Measurements from ENCODE around the gene EPHA3.

The EPHA3 gene

DNA sequence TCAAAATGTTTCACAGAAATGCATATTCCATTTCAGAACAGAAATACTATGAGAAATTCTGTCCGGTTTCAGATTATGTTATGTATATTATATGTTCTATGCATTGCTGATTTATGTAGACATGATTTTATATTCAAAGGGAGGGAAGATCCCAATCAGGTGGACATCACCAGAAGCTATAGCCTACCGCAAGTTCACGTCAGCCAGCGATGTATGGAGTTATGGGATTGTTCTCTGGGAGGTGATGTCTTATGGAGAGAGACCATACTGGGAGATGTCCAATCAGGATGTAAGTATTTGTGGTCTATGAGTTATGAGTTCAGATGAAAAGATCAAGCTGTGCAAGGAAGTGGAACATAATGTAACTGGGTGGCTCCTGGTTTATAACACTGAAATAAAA, 341.7 kb downstream of the EPHA3 start:
- H3K27ac ChIP-seq (ENCODE audit: low read depth, low read length), result no peak overlapping the region
- H3K27me3 ChIP-seq (ENCODE audit: control insufficient read depth, insufficient read depth, low read length), result no peaks in the 10 kb centered on the region
- no peaks in the 10 kb centered on the region for H3K4me1 ChIP-seq (ENCODE audit: control insufficient read depth, insufficient read depth, low read length)
- H3K4me3 ChIP-seq (ENCODE audit: low read length), result no peak overlapping the region
- H3K36me3 ChIP-seq (ENCODE audit: control insufficient read depth, insufficient read depth, low read length), result no peaks in the 10 kb centered on the region
- no peak overlapping the region for H3K9ac ChIP-seq (ENCODE audit: low read length)

DNA sequence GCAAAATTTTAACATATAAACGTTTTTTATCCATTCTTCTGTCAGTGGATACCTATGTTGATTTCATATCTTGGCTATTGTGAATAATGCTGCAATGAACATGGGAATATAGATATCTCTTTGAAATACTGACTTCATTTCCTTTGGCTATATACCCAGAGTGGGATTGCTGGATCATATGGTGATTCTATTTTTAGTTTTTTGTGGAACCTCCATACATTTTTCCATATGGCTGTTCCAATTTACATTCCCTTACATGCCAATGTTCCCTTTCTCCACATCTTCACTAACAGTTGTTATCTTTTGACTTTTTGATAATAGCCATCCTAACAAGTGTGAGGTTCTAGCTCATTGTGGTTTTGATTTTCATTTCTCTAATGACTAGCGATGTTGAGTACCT, 344.6 kb downstream of the EPHA3 start:
- Histone ChIP-seq H3K27me3 (ENCODE audit: control insufficient read depth, insufficient read depth, low read length) (no peaks in the 10 kb centered on the region), H3K27ac (ENCODE audit: low read depth, low read length) (no peak overlapping the region), H3K9ac (ENCODE audit: low read length) (no peak overlapping the region), H3K4me3 (ENCODE audit: low read length) (no peak overlapping the region), H3K36me3 (ENCODE audit: control insufficient read depth, insufficient read depth, low read length) (no peaks in the 10 kb centered on the region), H3K4me1 (ENCODE audit: control insufficient read depth, insufficient read depth, low read length) (no peaks in the 10 kb centered on the region)

DNA sequence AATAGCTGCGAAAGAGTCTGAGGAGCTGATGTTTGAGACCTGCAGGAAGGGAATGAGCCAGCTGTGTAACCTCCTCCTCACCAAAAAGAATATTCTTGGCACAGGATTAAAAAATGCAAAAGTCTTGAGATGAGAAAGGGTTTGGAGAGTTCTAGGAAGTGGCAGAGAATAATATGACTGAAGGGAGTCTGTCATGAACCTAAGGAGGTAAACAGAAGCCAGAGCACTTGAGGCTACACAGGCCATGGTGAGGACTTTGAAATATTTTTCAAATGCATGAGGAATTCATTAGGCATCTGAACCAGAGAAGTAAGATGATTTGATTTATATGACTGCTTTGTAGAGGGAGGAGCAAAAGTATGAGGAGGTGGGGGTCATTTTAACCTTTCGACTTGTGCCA, 347.8 kb downstream of the EPHA3 start:
- Histone ChIP-seq H3K9ac (ENCODE audit: low read length) (no peak overlapping the region), H3K27me3 (ENCODE audit: control insufficient read depth, insufficient read depth, low read length) (no peaks in the 10 kb centered on the region), H3K4me1 (ENCODE audit: control insufficient read depth, insufficient read depth, low read length) (no peaks in the 10 kb centered on the region), H3K27ac (ENCODE audit: low read depth, low read length) (no peak overlapping the region), H3K4me3 (ENCODE audit: low read length) (no peak overlapping the region), H3K36me3 (ENCODE audit: control insufficient read depth, insufficient read depth, low read length) (no peaks in the 10 kb centered on the region)

DNA sequence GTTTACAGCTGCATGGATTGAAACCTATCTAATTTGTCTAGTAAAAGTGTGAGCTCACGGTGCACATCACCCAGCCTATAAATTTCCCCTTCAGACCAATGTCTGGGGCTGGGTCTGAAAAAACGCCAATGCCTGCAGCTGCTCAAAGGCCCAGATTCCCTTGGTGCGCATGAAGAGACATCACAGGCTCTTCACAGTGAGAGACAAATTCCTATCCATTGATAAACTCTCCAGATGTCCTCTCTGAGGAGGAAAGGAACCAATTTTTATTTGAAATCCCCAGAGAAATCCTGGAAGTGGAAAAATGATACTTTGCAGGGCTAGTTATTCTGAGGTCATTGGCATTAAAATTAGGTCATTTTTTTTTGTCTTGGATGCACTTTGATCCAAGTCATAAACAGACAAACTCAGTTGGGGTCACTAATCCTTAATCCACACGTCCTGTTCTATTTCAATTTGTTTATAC, 360.5 kb downstream of the EPHA3 start:
- Histone ChIP-seq H3K4me1 (ENCODE audit: control insufficient read depth, insufficient read depth, low read length) (no peaks in the 10 kb centered on the region), H3K4me3 (ENCODE audit: low read length) (no peak overlapping the region), H3K27ac (ENCODE audit: low read depth, low read length) (no peak overlapping the region), H3K36me3 (ENCODE audit: control insufficient read depth, insufficient read depth, low read length) (no peaks in the 10 kb centered on the region), H3K27me3 (ENCODE audit: control insufficient read depth, insufficient read depth, low read length) (no peaks in the 10 kb centered on the region), H3K9ac (ENCODE audit: low read length) (no peak overlapping the region)

DNA sequence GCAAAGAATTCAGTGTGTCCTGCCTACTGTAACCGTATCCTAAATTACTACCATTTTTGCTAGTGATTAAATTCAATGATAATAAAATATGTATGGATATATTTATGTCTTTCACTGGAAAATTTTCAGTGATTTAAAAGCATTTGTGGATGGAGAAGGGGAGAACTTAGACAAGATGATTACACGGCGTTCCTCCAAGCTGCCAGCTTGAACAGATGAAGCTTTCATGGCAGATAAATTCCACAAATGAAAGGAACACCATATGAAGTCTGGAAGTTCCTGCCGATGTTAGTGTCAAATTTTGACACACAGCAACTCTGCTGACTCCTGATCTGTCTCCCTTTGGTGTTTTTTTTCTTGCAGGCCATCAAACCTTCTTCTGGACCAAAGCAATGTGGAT, 364.7 kb downstream of the EPHA3 start:
- Histone ChIP-seq H3K9ac (ENCODE audit: low read length) (no peak overlapping the region), H3K4me3 (ENCODE audit: low read length) (no peak overlapping the region), H3K36me3 (ENCODE audit: control insufficient read depth, insufficient read depth, low read length) (no peaks in the 10 kb centered on the region), H3K27me3 (ENCODE audit: control insufficient read depth, insufficient read depth, low read length) (no peaks in the 10 kb centered on the region), H3K27ac (ENCODE audit: low read depth, low read length) (no peak overlapping the region), H3K4me1 (ENCODE audit: control insufficient read depth, insufficient read depth, low read length) (no peaks in the 10 kb centered on the region)

DNA sequence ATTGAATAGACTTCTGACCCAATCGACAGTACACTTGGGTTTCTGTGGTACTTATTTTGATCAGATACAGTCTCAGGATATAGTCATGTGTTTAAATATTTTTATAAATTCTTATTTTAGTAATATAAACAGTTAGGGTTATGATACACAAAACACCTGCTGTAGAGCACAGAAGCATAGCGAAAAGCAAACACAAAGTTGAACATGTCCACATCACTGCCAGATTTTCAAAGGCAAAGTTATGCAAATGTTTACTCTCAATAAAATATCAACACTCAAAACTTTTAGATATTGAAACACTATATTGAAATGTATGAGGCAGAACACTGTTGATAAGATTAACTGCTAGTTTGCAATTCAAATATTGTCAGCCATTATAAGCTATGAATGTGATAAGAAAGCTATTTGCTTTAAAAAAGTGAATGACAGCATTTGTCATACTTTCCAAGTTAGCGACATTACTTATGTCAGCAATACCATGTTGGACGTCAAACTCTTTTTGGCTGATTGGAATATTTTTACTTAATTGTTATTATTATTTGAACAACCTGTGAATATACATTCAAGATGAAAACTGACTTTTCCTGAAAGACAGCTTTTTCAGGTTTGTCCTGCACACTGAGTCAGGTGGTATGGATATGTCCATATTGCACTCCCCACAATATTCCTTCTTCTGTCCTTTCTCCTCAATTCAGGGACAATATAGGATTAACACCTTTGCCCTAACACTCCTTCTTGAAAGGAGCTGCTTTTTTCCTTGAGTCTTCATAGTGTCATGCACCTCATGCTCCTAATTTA, 367.1 kb downstream of the EPHA3 start:
- Histone ChIP-seq H3K27ac (ENCODE audit: low read depth, low read length) (no peak overlapping the region), H3K36me3 (ENCODE audit: control insufficient read depth, insufficient read depth, low read length) (no peaks in the 10 kb centered on the region), H3K4me3 (ENCODE audit: low read length) (no peak overlapping the region), H3K27me3 (ENCODE audit: control insufficient read depth, insufficient read depth, low read length) (no peaks in the 10 kb centered on the region), H3K4me1 (ENCODE audit: control insufficient read depth, insufficient read depth, low read length) (no peaks in the 10 kb centered on the region), H3K9ac (ENCODE audit: low read length) (no peak overlapping the region)

DNA sequence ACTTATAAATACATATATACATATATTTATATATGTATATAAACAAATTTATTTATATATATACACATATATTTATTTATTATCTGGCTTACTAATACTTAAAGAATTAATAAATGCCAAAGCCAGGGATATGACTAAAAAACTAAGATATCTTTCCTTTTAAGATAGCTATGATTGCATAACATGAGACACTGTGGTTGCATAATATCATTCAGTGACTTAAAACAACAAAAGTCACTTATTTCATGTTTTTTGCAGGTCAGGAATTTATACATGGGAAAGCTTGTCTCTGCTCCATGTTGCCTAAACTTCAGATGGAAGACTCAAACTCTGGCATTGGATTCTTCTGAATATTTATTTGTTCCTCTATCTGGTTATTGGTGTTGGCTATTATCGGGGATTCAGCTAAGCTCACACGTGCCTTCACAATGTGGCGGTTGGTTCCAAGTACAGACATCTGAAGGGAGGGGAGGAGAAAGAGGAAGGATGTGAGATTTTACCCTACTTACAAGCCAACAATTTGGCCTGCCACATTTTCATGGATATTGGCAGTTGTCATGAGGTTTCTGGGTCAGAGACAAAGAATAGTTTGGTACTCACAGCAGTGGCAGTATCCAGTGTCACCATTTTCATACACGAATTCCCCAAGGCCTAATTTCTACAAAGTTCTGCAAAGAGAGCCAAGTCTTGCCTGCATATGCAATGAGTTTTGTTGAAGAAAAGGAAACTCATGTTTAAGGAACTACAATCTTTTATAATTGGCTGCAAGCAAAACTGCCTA, 381.6 kb downstream of the EPHA3 start:
- no peak overlapping the region for H3K27ac ChIP-seq (ENCODE audit: low read depth, low read length)
- H3K9ac ChIP-seq (ENCODE audit: low read length), result no peak overlapping the region
- H3K36me3 ChIP-seq (ENCODE audit: control insufficient read depth, insufficient read depth, low read length), result no peaks in the 10 kb centered on the region
- H3K27me3 ChIP-seq (ENCODE audit: control insufficient read depth, insufficient read depth, low read length), result no peaks in the 10 kb centered on the region
- H3K4me1 ChIP-seq (ENCODE audit: control insufficient read depth, insufficient read depth, low read length), result no peaks in the 10 kb centered on the region
- no peak overlapping the region for H3K4me3 ChIP-seq (ENCODE audit: low read length)

DNA sequence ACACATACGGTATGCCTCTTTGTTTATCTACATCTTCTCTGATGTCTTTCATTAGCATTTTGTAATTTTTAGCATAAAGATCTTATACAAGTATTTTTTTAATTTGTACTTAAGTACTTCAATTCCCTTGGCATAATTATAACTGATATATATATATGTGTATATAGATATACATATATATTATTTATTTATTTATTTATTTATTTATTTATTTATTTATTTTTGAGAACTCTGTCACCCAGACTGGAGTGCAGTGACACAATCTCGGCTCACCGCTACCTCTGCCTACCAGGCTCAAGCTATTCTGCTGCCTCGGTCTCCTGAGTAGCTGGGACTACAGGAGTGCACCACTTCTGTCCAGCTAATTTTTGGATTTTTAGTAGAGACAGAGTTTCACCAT, 382.7 kb downstream of the EPHA3 start:
- H3K27me3 ChIP-seq (ENCODE audit: control insufficient read depth, insufficient read depth, low read length), result no peaks in the 10 kb centered on the region
- H3K4me1 ChIP-seq (ENCODE audit: control insufficient read depth, insufficient read depth, low read length), result no peaks in the 10 kb centered on the region
- no peak overlapping the region for H3K4me3 ChIP-seq (ENCODE audit: low read length)
- H3K36me3 ChIP-seq (ENCODE audit: control insufficient read depth, insufficient read depth, low read length), result no peaks in the 10 kb centered on the region
- H3K27ac ChIP-seq (ENCODE audit: low read depth, low read length), result no peak overlapping the region
- no peak overlapping the region for H3K9ac ChIP-seq (ENCODE audit: low read length)

DNA sequence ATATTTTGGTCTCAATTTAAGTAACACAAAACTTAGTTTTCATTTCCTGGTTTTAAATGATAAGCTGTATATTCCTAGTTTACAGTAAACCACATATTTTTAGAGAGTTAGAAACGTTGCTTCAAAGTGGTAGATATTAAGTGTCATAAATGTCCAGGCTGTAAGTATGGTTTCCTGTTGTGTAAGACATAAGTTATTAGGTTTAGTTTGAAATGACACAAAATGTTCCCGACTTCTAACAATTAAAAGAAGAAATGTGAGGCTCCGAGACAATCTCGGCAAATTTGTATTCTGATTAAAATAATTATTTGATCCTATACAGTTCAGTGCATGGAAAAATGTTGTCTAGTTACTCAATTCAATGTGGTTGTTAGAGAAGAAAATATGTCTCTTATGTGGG, 387.3 kb downstream of the EPHA3 start:
- Histone ChIP-seq H3K27ac (ENCODE audit: low read depth, low read length) (no peak overlapping the region), H3K36me3 (ENCODE audit: control insufficient read depth, insufficient read depth, low read length) (no peaks in the 10 kb centered on the region), H3K4me3 (ENCODE audit: low read length) (no peak overlapping the region), H3K4me1 (ENCODE audit: control insufficient read depth, insufficient read depth, low read length) (no peaks in the 10 kb centered on the region), H3K27me3 (ENCODE audit: control insufficient read depth, insufficient read depth, low read length) (no peaks in the 10 kb centered on the region), H3K9ac (ENCODE audit: low read length) (no peak overlapping the region)

DNA sequence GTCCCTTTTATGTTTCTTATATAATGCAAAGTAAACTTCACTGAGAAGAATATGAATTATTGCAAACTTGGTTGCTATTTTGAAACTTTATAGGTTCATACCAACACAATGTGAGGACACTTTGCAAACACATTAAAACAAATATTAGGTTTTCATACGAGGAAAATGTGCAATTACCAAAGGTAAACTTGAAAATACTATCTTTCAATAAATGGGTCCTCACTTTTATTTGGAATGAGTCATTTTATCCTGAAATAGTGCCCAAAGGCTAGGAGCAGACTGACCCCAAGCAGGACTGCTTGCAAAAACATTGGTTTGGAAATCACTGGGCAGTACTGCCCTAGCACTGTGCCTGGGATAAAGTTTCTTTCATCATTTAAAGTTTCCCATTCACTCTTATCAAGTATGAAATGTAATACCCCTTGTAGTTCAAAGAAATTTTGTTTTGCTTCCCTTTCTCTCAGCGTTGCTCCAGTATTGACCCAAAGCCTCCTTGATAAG, 396.5 kb downstream of the EPHA3 start:
- Histone ChIP-seq H3K36me3 (ENCODE audit: control insufficient read depth, insufficient read depth, low read length) (no peaks in the 10 kb centered on the region), H3K27ac (ENCODE audit: low read depth, low read length) (no peak overlapping the region), H3K27me3 (ENCODE audit: control insufficient read depth, insufficient read depth, low read length) (no peaks in the 10 kb centered on the region), H3K4me1 (ENCODE audit: control insufficient read depth, insufficient read depth, low read length) (no peaks in the 10 kb centered on the region), H3K4me3 (ENCODE audit: low read length) (no peak overlapping the region), H3K9ac (ENCODE audit: low read length) (no peak overlapping the region)

DNA sequence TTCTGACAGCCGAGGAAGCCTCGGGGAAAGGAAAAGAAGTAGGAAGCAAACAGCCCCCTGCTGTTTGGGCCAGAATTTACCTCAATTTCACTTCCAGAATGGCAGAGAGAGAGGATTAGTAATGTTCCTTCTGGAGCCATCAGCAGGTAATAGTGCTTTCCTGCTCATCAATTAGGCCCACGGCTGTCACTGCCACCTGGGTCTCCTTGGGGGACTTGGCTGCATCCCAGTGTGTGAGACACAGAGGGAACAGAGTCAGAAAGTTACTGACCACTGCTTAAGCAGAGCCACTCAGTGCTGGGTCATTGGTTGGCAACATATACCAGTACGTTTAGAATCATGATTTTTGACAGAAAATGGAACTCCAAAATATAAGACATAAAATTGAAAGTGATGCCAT, 397.0 kb downstream of the EPHA3 start:
- Histone ChIP-seq H3K27me3 (ENCODE audit: control insufficient read depth, insufficient read depth, low read length) (no peaks in the 10 kb centered on the region), H3K4me1 (ENCODE audit: control insufficient read depth, insufficient read depth, low read length) (no peaks in the 10 kb centered on the region), H3K27ac (ENCODE audit: low read depth, low read length) (no peak overlapping the region), H3K36me3 (ENCODE audit: control insufficient read depth, insufficient read depth, low read length) (no peaks in the 10 kb centered on the region), H3K4me3 (ENCODE audit: low read length) (no peak overlapping the region), H3K9ac (ENCODE audit: low read length) (no peak overlapping the region)

DNA sequence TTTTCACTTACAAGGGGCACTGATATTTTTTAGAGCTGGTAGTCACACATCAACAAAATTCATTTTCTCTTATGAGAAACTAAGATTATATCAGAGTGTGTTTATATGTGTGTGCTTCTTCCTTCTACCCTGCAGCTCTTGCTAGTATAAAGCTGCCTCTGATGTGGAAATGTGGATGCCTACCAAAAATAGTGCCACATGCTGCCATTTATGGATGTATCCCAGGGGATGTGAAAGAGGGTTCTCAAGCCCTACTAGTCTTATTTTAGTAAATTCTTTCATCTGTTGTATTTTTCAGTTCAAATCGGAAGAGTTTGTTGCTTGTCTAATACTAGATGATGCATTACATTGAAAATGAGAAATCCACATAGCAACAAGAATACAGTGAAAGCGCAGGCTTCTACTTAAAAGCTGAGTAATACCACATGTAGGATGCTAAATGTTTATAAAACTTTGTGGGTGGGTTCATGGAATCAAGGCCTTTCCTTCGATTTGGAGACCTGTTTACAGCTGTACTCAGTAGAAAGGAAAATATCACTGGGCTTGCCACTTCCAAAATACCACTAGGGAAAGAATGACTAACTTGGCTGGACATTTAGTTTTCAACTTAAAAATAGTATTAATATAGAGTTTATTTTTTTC, 399.2 kb downstream of the EPHA3 start:
- no peaks in the 10 kb centered on the region for H3K36me3 ChIP-seq (ENCODE audit: control insufficient read depth, insufficient read depth, low read length)
- H3K27me3 ChIP-seq (ENCODE audit: control insufficient read depth, insufficient read depth, low read length), result no peaks in the 10 kb centered on the region
- H3K9ac ChIP-seq (ENCODE audit: low read length), result no peak overlapping the region
- no peak overlapping the region for H3K4me3 ChIP-seq (ENCODE audit: low read length)
- H3K27ac ChIP-seq (ENCODE audit: low read depth, low read length), result no peak overlapping the region
- H3K4me1 ChIP-seq (ENCODE audit: control insufficient read depth, insufficient read depth, low read length), result no peaks in the 10 kb centered on the region

Data from rectal smooth muscle tissue (tissue), 1 donor.